HG03060 (cell line): ENCODE data around the gene COL27A1.

Source experiments
- ATAC-seq: cut with Tn5 transposase; IDR thresholded peaks from one replicate; pipeline ENCODE4 v1.9.1; 2021; ENCODE audit warnings: low read depth, moderate number of reproducible peaks; ENCODE audit not compliant: unreplicated experiment

Gene COL27A1

DNA sequence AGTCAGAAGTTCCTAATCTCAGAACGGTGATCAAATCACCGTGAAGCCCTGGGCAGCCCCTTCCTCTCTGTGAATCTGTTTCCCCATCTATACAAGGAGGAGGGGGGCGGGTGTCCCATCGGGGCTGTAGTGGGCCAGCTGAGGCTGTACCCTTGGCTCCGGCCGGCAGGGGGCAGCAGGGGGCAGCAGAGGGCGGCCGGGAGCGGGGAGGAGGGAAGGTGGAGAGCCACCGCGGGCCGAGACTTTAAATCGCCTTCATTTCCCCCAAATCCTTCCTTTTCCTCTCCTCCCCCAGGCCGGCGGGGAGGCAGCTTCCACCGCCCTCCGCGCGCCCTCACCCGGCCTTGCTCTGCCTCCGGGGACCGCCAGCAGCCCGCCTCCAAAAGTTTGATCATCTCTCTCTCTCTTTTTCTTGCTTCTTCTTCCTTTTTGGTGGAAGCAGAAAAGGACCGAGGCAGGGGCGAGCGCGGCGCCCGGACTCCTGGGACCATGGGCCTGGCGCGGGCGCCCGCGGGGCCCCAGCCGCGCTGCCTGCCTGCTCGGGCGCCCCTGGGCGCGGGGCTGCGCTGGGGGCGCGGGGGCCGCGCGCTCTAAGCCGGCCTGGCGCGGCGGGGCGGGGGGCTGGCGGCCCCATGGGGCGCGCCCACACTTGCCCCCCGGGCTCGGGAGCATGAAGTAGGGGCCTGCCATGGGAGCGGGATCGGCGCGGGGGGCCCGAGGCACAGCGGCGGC is at the start of gene COL27A1:
Gene COL27A1 (plus strand): TSS at position 275 of the 732 bp plus-strand sequence. CDS start 414 bp downstream, at position 689.
- ATAC-seq = no peak

DNA sequence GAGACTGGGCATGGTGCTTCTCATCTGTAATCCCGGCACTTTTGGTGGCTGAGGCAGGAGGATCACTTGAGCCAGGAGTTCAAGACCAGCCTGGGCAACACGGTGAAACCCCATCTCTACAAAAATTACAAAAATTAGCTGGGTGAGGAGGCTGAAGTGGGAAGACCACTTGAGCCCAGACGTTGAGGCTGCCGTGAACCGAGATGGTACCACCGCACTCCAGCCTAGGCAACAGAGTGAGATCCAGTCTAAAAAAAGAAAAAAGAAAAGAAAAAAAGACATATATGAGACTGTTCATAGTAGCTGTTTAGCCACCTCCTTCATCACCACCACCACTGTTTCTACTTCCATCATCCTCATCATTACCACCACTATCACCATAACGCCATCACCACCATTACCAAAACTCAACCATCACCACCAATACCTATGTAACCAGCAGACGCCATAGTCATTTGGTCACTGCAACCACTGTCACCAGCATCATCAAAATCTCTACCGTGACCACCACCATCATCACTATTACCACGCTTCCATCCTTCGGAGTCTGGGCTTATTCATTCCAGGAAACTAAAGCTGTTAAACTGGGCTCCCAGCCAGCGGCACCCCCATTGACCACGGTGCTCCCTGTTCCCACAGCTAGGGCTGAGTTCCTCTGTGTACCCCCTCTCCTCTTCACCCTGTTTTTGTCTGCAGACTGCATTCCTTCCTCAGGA is 47.9 kb upstream of the COL27A1 start:
- ATAC-seq = no peak

DNA sequence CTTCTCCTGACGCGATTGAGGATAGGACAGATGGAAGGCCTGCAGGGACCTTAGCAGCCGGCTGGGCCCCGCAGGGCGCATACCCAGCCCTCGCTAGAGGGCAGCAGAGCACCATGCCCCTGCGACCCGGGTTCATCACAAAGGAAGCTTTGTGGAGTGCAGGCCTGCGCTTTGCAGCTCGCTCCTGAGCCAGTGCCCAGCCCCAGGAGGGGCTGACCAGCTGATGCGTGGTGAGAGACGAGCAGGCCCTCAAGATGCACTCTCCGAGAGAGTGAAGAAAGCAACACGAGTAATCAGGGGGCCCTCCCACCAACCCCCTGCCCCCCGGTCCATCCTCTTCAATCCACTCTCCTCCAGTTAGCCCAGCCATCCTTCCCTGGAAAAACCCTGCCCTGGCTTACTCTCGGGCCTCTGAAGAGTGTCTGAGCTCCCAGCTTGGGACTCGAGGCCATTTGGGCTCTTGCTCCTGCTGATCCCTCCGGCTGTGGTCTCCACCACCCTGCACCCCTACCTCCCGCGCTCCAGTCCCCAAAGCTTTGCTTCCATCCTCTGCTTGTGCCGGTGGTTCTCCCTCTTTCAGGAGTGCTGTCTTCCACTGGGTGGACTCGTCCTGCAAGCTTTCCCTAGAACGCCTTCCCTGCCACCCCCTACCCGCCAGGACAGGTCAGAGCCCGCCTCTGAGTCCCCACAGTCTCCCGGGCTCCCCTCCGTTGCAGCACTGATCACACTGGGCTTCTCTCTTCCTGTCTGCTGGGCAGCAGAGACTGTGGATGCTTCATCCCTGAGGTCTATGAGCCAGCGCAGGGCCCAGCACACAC is 47.1 kb upstream of the COL27A1 start:
- ATAC-seq = no peak

DNA sequence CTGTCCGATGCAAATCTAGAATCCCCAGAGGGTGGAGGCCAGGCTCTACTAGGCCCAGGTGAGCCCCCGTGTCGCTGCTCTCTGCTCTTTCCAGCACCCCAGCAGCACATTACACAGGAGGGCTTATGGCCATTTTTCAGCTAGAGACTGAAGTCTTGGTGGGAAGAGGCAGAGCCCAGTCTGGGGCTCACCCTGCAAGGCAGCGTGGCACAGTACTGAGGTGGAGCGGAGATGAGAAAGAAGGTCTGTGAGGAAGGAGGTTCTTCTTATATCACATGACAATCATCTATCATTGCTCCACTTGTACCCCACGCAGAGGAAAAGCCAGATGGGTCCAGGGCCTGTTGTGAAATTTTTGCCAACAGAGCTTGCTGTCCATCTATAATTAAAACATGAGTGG is 46.2 kb upstream of the COL27A1 start:
- ATAC-seq = no peak

DNA sequence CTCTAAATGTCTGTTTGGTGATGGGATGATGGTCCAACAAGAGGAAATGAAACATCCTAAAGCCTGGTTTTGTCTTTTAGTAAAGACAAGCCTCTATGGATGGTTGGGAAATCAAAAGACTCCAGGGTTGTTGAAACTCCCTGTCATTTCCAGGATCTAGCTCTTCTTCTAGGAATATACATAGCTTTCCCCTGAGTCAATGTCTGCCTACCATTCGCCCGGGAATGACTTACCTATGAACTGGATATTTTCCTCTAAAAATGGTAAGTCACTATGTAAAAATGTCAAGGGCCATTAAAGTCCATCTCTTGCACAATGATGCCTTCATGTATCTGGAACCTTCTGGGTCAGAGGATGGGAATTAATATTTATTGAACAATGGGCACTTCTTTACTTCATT is 45.2 kb upstream of the COL27A1 start:
- ATAC-seq = no peak

DNA sequence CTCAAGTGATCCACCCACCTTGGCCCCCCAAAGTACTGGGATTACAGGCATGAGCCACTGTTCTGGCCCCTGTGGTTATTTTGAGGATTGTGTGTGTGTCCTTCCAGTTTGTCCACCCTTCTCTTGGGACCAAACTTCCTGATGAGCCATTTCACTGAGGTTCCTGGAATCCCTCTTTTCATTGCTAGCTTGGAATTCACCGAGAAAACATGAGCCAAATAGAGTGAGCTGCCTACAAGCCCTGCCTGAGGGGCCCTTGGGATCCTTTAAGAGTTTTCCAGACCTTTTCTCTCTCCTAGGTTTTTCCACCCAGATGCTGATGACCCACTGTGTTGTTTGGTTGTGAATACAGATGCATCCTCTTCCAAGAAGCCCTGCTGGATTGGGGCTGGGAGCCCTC is 43.0 kb upstream of the COL27A1 start:
- ATAC-seq = no peak

DNA sequence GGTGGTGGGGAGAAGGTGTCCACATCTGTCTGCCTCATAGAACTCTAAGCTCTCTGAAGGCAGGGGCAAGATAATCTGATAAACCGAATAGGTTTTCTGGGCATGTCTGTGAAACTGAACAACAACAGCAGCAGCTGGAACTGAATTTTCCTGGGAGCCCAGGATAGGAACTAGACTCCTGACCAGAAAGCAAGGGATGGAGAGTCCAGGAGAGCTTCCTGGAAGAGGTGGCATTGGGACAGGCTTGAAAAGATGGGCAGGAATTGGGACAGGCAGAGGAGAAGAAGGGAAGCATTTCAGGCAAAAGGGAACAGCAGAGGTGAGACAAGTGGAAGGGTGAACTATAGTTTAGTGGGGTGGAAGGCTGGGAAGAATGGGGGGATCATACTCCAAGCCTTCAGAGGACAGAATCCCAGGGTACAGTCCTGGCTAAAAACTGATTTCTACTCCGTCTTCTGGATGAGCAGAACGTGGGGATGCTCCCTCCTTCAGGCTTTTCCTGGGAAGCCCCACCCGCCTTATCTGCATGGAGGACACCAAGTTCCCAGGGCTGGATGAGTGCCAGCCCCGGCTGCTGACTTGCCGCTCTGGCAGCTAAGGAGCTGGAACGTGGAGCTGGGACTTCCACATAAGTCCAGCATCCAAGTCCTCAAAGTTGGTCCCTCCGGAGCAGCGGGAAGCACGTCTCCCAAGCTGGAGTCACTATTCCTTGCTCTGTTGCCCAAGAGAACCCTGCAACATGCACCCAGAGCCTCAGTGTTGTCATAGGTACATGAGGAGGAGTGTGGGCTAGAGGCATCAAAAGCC is 42.4 kb upstream of the COL27A1 start:
- no peak for ATAC-seq

DNA sequence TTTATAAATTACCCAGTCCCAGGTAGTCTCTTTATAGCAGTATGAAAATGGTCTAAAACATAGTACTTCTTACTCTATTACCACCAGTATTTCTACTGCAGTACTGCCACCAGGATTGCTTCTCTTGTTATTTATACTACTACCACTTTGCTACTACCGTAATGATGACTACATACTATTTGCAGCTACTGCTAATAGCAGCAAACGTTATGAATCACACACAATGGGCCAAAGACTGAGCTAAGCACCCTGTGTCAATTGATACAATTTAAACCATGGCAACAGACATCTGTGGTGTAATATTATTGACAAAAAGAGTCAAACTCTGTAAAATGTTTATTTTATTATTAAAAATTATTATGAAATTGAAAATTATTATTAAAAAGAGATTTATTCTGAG is 41.0 kb upstream of the COL27A1 start:
- ATAC-seq = no peak

DNA sequence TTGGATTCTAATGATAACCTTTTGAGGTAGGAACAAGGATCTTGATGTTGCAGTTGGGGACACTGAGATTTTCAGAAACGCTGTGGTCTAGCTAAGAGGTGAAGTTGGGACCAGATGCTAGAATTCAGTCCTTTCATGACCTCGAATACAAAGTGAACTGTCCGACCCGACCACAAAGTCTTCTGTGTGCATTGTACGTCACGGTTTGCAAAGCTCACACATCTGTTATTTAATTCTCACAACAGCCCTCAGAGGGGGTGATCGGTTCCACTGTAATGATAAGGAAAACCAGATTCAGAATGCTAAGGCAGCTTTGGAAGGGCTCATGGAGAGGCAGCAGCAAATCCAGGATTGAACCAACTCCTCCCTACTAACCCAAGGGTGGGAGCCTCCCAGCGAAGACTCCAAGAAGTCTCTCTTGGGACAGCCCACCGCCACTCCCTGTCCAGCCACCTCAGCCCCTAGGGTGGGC is 39.6 kb upstream of the COL27A1 start:
- no peak for ATAC-seq

DNA sequence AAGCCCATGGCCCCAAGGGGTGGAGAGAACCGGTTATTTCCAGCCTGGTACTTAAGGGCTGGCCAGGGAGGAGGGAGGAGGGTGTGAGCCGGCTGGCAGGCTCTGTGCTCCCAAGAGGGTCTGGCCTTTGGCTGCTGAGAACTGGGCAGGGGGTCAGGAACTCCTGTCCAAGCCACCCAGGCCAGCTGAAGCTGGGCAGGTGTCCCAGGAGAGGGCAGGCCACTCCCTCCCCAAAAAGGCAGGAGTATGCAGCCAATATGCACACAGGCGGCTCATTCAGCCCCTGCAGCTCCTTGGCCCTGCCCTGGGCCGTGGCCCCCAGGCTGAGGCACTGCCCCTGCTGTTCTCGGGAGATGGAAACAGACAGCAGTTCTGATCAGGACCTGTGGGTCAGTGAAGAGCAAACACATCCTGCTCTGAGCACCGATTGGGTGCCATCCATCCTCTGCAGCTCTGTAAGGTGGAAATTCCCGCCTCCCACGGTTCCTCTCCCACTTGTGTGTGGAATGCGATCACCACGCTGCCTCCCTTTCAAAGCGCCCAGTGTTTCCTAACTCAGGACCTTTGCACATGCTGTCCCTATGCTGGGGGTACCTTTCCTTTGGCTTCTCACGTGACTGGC is 39.1 kb upstream of the COL27A1 start:
- ATAC-seq = no peak

DNA sequence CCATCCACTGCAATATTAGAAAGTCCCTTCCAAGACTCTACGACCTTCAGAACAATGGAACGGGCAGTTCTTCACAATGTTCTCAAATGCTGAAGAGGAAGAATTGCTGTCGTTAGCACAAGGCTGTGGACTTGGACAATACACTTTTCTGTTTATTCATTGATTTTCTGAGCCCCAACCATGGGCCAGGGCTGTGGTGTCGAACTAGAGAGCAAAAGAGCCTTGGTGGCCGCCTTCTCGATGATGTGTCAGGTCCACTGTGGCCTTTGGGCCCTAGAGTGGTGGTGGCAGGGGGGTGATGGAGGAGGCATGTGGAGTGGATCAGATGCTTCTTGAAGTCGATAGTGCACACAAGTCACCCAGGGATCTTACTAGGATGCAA is 37.7 kb upstream of the COL27A1 start:
- no peak for ATAC-seq

DNA sequence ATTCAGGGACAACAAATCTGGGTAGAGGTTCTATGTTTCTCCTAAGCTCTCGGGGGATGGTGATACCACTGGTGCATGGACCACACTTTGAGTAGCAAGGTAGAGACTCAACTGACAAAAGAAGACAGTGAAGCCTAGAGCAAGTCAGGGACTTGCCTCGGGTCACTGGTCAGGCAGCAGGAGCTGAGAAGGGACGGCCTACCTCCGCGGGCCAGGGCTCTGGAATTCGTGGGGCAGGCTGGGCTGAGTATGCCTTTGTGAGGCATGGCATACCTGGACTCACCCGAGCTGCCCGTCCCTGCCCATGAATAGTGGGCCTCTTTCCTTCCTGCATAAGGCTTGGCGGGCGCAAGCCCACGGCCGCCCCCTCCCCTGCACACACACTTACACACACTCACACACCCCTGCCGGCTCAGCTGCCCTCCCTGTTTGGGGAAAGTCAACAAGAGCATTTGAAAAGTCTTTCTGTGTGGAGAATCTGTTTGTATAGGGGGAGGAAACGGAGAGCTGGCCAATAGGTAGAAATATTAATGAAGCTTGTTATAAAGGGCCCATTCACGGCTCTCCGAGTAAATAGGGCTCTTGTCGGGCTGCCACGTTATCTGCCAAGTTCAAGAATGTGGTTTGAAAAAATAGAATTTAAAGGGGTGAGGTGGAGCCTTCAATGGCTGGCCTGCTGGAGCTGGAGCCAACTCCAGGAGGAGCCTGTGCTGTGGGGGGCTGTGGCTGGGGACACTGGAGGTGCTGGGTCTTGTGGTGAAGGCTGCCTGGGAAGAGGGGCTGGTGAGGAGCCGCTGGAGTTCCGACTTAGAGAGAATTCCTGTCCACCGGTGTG is 37.1 kb upstream of the COL27A1 start:
- ATAC-seq = no peak

DNA sequence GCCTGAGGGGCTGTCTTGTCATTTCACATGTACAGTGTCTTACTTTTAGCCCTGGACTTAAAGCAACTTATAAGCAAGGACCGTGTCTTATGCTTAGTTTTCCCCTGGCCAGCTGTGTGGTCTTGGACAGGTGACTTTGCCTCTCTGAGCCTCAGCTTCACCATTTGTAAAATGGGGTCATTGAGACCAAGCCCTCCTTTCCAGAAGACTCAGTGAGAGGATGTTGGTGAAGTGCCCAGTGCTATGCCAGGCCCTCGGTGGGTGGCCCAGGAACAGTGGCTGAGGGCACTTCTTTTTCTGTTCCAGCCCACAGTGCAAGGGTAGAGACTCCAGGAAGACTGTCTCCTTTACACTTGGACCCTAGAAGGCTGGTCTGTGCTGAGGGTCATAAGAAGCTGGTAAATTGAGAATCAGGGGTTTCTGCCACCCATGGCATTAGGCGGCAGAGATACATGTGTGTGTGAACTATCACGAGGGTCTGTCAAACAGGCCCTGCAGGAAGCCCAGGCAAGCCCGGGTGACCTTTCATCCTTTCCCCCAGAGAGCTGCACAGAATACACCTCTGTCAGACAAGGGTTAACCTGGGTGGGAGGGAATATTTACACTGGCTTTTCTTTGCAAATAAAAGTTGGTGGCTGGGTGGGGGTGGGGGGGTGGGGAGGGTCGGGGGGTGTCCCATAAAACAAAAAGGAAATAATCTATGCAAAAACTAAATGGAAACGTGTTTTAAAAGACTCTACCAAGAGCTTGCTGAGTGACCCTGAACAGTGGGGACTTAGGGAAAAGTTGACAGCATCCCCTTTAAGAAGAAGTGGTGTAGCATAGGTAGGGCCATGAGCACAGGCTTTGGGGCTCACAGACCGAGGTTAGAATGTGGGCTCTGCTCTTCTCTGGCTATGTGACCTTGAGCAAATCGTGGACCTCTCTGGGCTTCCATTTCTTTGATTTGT is 35.8 kb upstream of the COL27A1 start:
- ATAC-seq = no peak

DNA sequence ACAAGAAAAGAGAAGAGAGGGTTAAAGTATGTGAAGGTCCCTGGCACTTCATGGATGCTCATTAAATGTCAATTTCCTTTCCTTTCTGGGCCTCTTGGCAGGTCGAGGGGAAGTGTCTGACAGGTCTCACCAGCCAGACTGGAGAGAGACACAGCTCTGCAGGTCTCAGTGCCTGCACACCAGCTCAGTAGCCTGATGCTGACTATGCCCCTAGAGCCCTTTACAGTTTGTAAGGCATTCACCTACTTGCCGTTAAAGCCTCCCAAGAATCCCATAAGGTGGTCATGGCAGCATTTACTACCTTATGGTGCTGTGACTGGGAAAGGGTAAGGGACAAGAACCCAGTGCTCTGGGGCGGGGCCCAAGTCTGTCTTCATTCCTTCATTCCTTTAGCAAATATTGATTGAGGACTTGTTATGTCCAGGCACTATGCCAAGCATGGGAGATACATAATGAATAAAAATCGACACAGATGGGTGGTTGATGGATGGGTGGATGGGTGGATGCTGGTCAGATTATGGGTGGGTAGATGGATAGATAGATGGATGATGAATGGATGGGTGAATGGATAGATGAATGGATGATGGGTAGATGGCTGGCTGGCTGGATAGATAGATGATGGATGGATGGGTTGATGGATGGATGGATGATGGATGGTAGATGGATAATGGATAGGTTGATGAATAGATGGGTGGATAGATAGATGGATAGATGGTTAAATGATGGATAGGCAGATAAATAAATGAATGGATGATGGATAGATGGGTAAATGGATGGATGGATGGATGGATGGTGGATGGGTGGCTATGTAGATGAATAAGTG is 34.9 kb upstream of the COL27A1 start:
- no peak for ATAC-seq

DNA sequence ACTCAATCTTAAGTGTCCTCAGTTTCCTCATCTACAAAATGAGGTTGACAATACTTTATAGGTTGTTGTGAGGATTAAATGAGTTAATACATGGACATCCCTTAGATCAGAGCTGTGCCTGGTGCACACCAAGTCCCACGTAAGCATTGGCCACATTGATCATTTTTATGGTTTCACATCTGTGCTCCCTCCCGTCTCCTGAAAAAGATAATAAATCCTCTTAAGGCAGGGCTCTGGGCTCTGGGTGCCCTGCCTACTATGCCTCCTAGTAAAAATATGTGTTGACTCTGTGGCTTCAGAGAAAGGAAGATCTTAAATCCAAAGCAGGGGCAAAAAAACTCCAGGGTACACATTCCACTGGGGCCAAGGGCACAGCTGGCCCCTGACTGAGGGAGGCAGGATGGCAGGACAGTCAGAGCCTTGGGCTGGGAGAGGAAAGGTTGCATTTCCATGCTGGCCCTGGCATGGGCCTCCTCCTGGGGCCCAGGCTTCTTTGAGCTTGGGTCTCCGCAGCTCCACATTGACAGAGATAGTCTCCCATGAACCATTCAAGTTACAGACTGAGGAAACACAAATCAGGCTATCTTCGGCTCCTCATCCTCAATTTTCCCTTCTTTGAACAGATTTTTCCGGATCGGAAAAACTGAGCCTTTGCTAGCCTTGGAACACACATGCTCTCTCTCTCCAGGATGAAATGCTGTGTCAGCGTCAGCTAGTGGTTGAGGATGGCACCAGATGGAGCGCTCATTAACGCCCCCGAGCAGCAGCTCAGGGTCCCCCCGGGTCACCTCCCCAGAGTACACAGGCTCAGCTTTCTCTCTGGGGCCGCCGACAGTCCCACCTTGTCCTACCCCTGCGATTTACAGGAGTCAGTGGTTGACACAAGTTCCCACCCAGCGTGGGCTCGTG is 33.9 kb upstream of the COL27A1 start:
- ATAC-seq = no peak
